ENCODE measurements around the gene JPT1. TPM values are rescaled to one million over a fixed set of nuclear protein-coding genes. Genes with fewer than 3 reads are reported as not detected.

The JPT1 gene
- polyA plus RNA-seq, 4 donors: 85.8 to 108 (median 93.7) TPM

GRCh38 chr17:75087558-75088453, 66.5 kb downstream of the JPT1 start, which contains the start of gene SLC16A5:
Gene SLC16A5, plus strand, starts transcription at chr17:75087954. Its CDS starts 5,683 bp downstream, at chr17:75093637.
- DNase-seq (ENCODE audit: low read depth in 4 of 4, low spot score in 2 of 4): peak in 1 of 4 donors; percentile 78

GRCh38 chr17:75087182-75087557, 67.1 kb downstream of the JPT1 start:
- no peak for DNase-seq (ENCODE audit: low read depth in 4 of 4, low spot score in 2 of 4)

- no peak for DNase-seq (ENCODE audit: low read depth in 4 of 4, low spot score in 2 of 4)
These were observed 67.7 kb downstream of the JPT1 start for GRCh38 chr17:75086496-75087181.

Other genes with a start within 250 kb of the JPT1 start
- gene USH1G, start 231.3 kb downstream of the JPT1 start, polyA plus RNA-seq (ENCODE audit: insufficient read length in 4 of 4): under 1 TPM; 0.44 to 0.90 (median 0.75) TPM
- not detected for gene OTOP2, start 230.2 kb downstream of the JPT1 start, polyA plus RNA-seq (ENCODE audit: insufficient read length in 4 of 4)
- not detected for gene OTOP3, start 218.6 kb downstream of the JPT1 start, polyA plus RNA-seq (ENCODE audit: insufficient read length in 4 of 4)
- 10 to 100 TPM; 11.6 to 19.1 (median 13.5) TPM for gene HID1, start 181.8 kb downstream of the JPT1 start, polyA plus RNA-seq (ENCODE audit: insufficient read length in 4 of 4)
- gene CDR2L, start 166.9 kb downstream of the JPT1 start, polyA plus RNA-seq (ENCODE audit: insufficient read length in 4 of 4): 10 to 100 TPM in 2 of 4 donors, 1 to 10 TPM in 2; 8.2 to 12.0 (median 10.0) TPM
- gene MRPL58, start 141.8 kb downstream of the JPT1 start, polyA plus RNA-seq (ENCODE audit: insufficient read length in 4 of 4): 10 to 100 TPM; 26.8 to 29.3 (median 27.7) TPM
- gene ATP5PD, start 107.5 kb downstream of the JPT1 start, polyA plus RNA-seq (ENCODE audit: insufficient read length in 4 of 4): 100 to 1,000 TPM; 281 to 356 (median 320) TPM
- 10 to 100 TPM; 29.7 to 34.6 (median 33.9) TPM for gene KCTD2, start 107.3 kb downstream of the JPT1 start, polyA plus RNA-seq (ENCODE audit: insufficient read length in 4 of 4)
- gene SLC16A5, start 66.6 kb downstream of the JPT1 start, polyA plus RNA-seq (ENCODE audit: insufficient read length in 4 of 4): 10 to 100 TPM; 23.6 to 45.3 (median 33.4) TPM
- 10 to 100 TPM; 16.6 to 21.5 (median 17.4) TPM for gene ARMC7, start 44.5 kb downstream of the JPT1 start, polyA plus RNA-seq (ENCODE audit: insufficient read length in 4 of 4)
- 10 to 100 TPM; 44.7 to 71.4 (median 61.9) TPM for gene NT5C, start 22.8 kb downstream of the JPT1 start, polyA plus RNA-seq (ENCODE audit: insufficient read length in 4 of 4)
- 100 to 1,000 TPM; 626 to 750 (median 696) TPM for gene SUMO2, start 28.4 kb upstream of the JPT1 start, polyA plus RNA-seq (ENCODE audit: insufficient read length in 4 of 4)
- gene NUP85, start 51.2 kb upstream of the JPT1 start, polyA plus RNA-seq (ENCODE audit: insufficient read length in 4 of 4): 10 to 100 TPM; 58.8 to 78.9 (median 66.6) TPM
- gene GGA3, start 107.1 kb upstream of the JPT1 start, polyA plus RNA-seq (ENCODE audit: insufficient read length in 4 of 4): 10 to 100 TPM; 33.5 to 48.1 (median 41.0) TPM
- 10 to 100 TPM; 70.7 to 86.9 (median 76.6) TPM for gene MRPS7, start 107.4 kb upstream of the JPT1 start, polyA plus RNA-seq (ENCODE audit: insufficient read length in 4 of 4)
- 10 to 100 TPM; 19.5 to 23.2 (median 22.1) TPM for gene MIF4GD, start 116.7 kb upstream of the JPT1 start, polyA plus RNA-seq (ENCODE audit: insufficient read length in 4 of 4)
- 10 to 100 TPM in 1 of 4 donors, 1 to 10 TPM in 3; 7.3 to 10.2 (median 7.9) TPM for gene SLC25A19, start 134.9 kb upstream of the JPT1 start, polyA plus RNA-seq (ENCODE audit: insufficient read length in 4 of 4)

Data from left renal cortex interstitium (tissue), 4 donors.